ENCODE measurements around the gene BTBD1. TPM values are rescaled to one million over a fixed set of nuclear protein-coding genes. Genes with fewer than 3 reads are reported as not detected.

BTBD1 gene
- total RNA-seq, 2 experiments from 2014 or later = 55.0 to 58.6 TPM

- ChIA-PET CTCF (interaction anchor here (0.8 to 2.4 kb wide), 16 partner anchors 12 to 468 kb away, joined by 3 to 61 read pairs (median 4); partner anchors contain the start of genes C15orf40 and RAMAC), POLR2A (interaction anchor here (0.8 to 2.6 kb wide), 4 partner anchors 12 to 459 kb away, joined by 4 to 18 read pairs (median 6); partner anchors contain the start of genes C15orf40 and RPS17)
- DNase-seq = no peak
- Mint-ChIP-seq H3K4me3 (no peak overlapping the region), H3K27ac (no peak overlapping the region), H3K9me3 (no peaks in the 10 kb centered on the region), H3K36me3 (ENCODE audit: low read depth) (no peaks in the 10 kb centered on the region), H3K27me3 (no peaks in the 10 kb centered on the region), H3K4me1 (peaks cover 8% of the 10 kb centered on the region)
Measured at GRCh38 chr15:82999426-82999825, 67.6 kb downstream of the BTBD1 start.

GRCh38 chr15:82995938-82996337, 71.1 kb downstream of the BTBD1 start:
- POLR2A ChIA-PET = no interaction called here
- no peaks in the 10 kb centered on the region for H3K27me3 Mint-ChIP-seq

GRCh38 chr15:82995076-82995475, 72.0 kb downstream of the BTBD1 start:
- H3K36me3 Mint-ChIP-seq (ENCODE audit: low read depth) = peaks cover 8% of the 10 kb centered on the region
- CTCF ChIA-PET = interaction anchor here (0.6 to 0.9 kb wide), 2 partner anchors 16 to 98 kb away, joined by 3 read pairs; partner anchors contain the start of gene C15orf40
- no peak overlapping the region for H3K27ac Mint-ChIP-seq
- no peak for DNase-seq
- H3K4me3 Mint-ChIP-seq = no peak overlapping the region
- H3K9me3 Mint-ChIP-seq = no peaks in the 10 kb centered on the region
- no peaks in the 10 kb centered on the region for H3K27me3 Mint-ChIP-seq
- POLR2A ChIA-PET = no interaction called here
- H3K4me1 Mint-ChIP-seq = peaks cover 7% of the 10 kb centered on the region

More at GRCh38 chr15:82995938-82996337, 71.1 kb downstream of the BTBD1 start:
- no peak for DNase-seq
- Mint-ChIP-seq H3K4me1 (peaks cover 12% of the 10 kb centered on the region), H3K27ac (no peak overlapping the region), H3K4me3 (no peak overlapping the region), H3K9me3 (no peaks in the 10 kb centered on the region), H3K36me3 (ENCODE audit: low read depth) (peaks cover 3% of the 10 kb centered on the region)
- CTCF ChIA-PET = interaction anchor here (0.9 kb wide), 1 partner anchor 15 kb away, joined by 3 read pairs; the partner anchor contains the start of gene C15orf40

DNA sequence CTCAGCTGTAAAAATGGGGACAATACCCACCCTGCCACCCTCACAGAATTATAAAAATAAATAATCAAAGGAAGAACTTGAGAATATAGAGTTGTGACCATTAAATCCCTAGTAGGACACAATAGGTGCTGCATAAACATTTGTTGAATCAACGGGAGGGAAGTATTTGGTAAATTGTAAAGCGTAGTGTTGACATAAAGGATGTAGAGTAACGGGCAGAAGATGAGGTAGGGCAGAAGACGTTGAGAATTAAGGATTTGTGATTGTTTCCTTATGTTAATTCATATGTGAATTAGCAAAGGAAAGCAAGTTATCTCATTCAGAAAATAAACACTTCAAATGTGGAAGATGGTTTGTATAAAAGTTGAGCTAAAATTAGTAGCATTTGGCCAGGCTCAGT, 73.9 kb downstream of the BTBD1 start:
- DNase-seq = no peak
- ChIA-PET POLR2A (no interaction called here), CTCF (interaction anchor here (0.7 to 1.2 kb wide), 2 partner anchors 68 to 143 kb away, joined by 4 to 6 read pairs; no protein-coding TSS in a partner anchor)
- no peak overlapping the region for H3K4me3 Mint-ChIP-seq
- H3K27me3 Mint-ChIP-seq = no peaks in the 10 kb centered on the region
- H3K27ac Mint-ChIP-seq = no peak overlapping the region
- peaks cover 13% of the 10 kb centered on the region for H3K4me1 Mint-ChIP-seq
- peaks cover 24% of the 10 kb centered on the region for H3K36me3 Mint-ChIP-seq (ENCODE audit: low read depth)
- H3K9me3 Mint-ChIP-seq = no peaks in the 10 kb centered on the region

GRCh38 chr15:82992436-82992998, 74.5 kb downstream of the BTBD1 start:
- Mint-ChIP-seq H3K4me1 (peaks cover 16% of the 10 kb centered on the region), H3K36me3 (ENCODE audit: low read depth) (peaks cover 28% of the 10 kb centered on the region), H3K27ac (no peak overlapping the region), H3K4me3 (no peak overlapping the region), H3K9me3 (no peaks in the 10 kb centered on the region), H3K27me3 (no peaks in the 10 kb centered on the region)
- no peak for DNase-seq
- ChIA-PET CTCF (interaction anchor here (0.7 to 1.2 kb wide), 2 partner anchors 69 to 142 kb away, joined by 4 to 6 read pairs; no protein-coding TSS in a partner anchor), POLR2A (no interaction called here)

GRCh38 chr15:82986442-82986780, 80.6 kb downstream of the BTBD1 start:
- no peak for DNase-seq
- no peaks in the 10 kb centered on the region for H3K27me3 Mint-ChIP-seq

GRCh38 chr15:82985688-82986441, 81.2 kb downstream of the BTBD1 start, which contains the start of gene RAMAC:
Gene RAMAC, plus strand, starts transcription at chr15:82986210. Its CDS starts 2,809 bp downstream, at chr15:82989019.
- Mint-ChIP-seq H3K36me3 (ENCODE audit: low read depth) (peaks cover 39% of the 10 kb centered on the region), H3K4me1 (peaks cover 37% of the 10 kb centered on the region), H3K4me3 (peak within 1 kb of the TSS; percentile 95), H3K27ac (peak within 1 kb of the TSS; percentile 91), H3K9me3 (no peaks in the 10 kb centered on the region), H3K27me3 (no peaks in the 10 kb centered on the region)
- POLR2A ChIA-PET = interaction anchor here (0.8 to 2.9 kb wide), 21 partner anchors 14 to 450 kb away, joined by 3 to 29 read pairs (median 7); partner anchors contain the start of genes BTBD1, C15orf40, RPS17 and WHAMM
- peak; percentile 93 for DNase-seq
- CTCF ChIA-PET = interaction anchor here (1.0 to 3.6 kb wide), 8 partner anchors 14 to 455 kb away, joined by 3 to 22 read pairs (median 7); partner anchors contain the start of genes C15orf40 and RPS17

More at GRCh38 chr15:82986442-82986780, 80.6 kb downstream of the BTBD1 start:
- Mint-ChIP-seq H3K4me1 (peaks cover 37% of the 10 kb centered on the region), H3K27ac (peak overlapping the region; percentile 91), H3K36me3 (ENCODE audit: low read depth) (peaks cover 40% of the 10 kb centered on the region), H3K9me3 (no peaks in the 10 kb centered on the region), H3K4me3 (peak overlapping the region; percentile 95)
- CTCF ChIA-PET = interaction anchor here (0.6 to 3.6 kb wide), 9 partner anchors 14 to 446 kb away, joined by 3 to 22 read pairs (median 6); partner anchors contain the start of genes C15orf40 and RPS17
- POLR2A ChIA-PET = interaction anchor here (0.8 to 2.9 kb wide), 20 partner anchors 14 to 450 kb away, joined by 3 to 29 read pairs (median 6); partner anchors contain the start of genes BTBD1, C15orf40, RPS17 and WHAMM

DNA sequence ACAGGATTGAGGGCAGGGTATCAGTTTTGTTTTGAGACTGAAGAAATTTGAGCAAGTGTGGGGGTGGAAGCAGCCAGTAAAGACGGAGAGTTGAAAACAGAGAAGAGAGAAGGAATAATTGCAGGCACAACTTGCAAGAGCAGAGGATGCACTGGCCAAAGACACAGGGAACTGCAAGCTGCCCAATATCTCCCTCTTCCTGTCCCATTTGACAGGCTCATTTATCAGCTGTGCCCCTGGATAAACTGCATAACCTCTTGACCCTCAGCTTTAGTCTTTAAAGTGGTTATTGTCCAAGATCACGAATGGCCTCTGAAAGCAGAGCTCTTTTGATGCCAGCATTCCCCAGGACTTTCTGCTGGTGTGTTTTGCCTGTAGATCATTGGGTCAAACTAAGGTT, 86.1 kb downstream of the BTBD1 start:
- Mint-ChIP-seq H3K27ac (no peak overlapping the region), H3K36me3 (ENCODE audit: low read depth) (peaks cover 6% of the 10 kb centered on the region), H3K4me3 (no peak overlapping the region), H3K27me3 (no peaks in the 10 kb centered on the region), H3K4me1 (peaks cover 15% of the 10 kb centered on the region), H3K9me3 (no peaks in the 10 kb centered on the region)
- ChIA-PET POLR2A (no interaction called here), CTCF (no interaction called here)
- DNase-seq = no peak

DNA sequence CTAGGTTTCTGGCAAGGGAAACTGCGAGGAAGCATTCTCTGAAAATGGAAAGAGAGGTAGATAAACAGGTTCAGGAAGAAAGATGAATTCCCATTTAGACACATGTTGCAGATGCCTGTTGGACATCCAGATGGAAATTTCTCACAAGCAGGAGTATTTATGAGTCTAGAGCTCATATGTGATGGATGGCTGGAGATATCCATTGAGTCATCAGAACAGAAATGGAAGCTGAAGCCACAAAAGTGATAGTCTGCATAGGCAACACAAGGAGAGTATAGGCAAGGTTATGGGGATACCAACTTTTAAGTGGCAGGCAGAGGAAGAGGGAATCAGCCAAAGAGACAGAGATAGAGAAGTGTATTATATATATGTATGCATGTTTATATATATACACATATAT, 87.3 kb downstream of the BTBD1 start:
- no peak for DNase-seq
- H3K36me3 Mint-ChIP-seq (ENCODE audit: low read depth) = peaks cover 6% of the 10 kb centered on the region
- no peak overlapping the region for H3K4me3 Mint-ChIP-seq
- H3K27ac Mint-ChIP-seq = no peak overlapping the region
- POLR2A ChIA-PET = no interaction called here
- CTCF ChIA-PET = no interaction called here
- no peaks in the 10 kb centered on the region for H3K27me3 Mint-ChIP-seq
- H3K9me3 Mint-ChIP-seq = no peaks in the 10 kb centered on the region
- H3K4me1 Mint-ChIP-seq = peaks cover 4% of the 10 kb centered on the region

- no peak for DNase-seq
- Mint-ChIP-seq H3K27ac (no peak overlapping the region), H3K4me1 (no peaks in the 10 kb centered on the region), H3K4me3 (no peak overlapping the region), H3K27me3 (no peaks in the 10 kb centered on the region), H3K36me3 (ENCODE audit: low read depth) (peaks cover 3% of the 10 kb centered on the region), H3K9me3 (no peaks in the 10 kb centered on the region)
- CTCF ChIA-PET = no interaction called here
- POLR2A ChIA-PET = no interaction called here
Measured at GRCh38 chr15:82978438-82978837, 88.6 kb downstream of the BTBD1 start.

GRCh38 chr15:82977076-82977475, 90.0 kb downstream of the BTBD1 start:
- no peak for DNase-seq
- no peaks in the 10 kb centered on the region for H3K4me1 Mint-ChIP-seq
- H3K27ac Mint-ChIP-seq = no peak overlapping the region
- POLR2A ChIA-PET = no interaction called here
- H3K36me3 Mint-ChIP-seq (ENCODE audit: low read depth) = peaks cover 3% of the 10 kb centered on the region
- H3K4me3 Mint-ChIP-seq = no peak overlapping the region
- CTCF ChIA-PET = no interaction called here
- no peaks in the 10 kb centered on the region for H3K9me3 Mint-ChIP-seq
- H3K27me3 Mint-ChIP-seq = no peaks in the 10 kb centered on the region

- Mint-ChIP-seq H3K9me3 (no peaks in the 10 kb centered on the region), H3K27ac (no peak overlapping the region), H3K36me3 (ENCODE audit: low read depth) (no peaks in the 10 kb centered on the region), H3K4me1 (peaks cover 2% of the 10 kb centered on the region), H3K4me3 (no peak overlapping the region), H3K27me3 (peaks cover 21% of the 10 kb centered on the region)
- CTCF ChIA-PET = no interaction called here
- no peak for DNase-seq
- POLR2A ChIA-PET = no interaction called here
Measured at GRCh38 chr15:82972990-82973389, 94.1 kb downstream of the BTBD1 start.
